HG02870 (cell line): ENCODE data around the gene APCDD1.

ENCODE experiments used
- ATAC-seq: cut with Tn5 transposase; IDR thresholded peaks from one replicate; pipeline ENCODE4 v1.9.1; 2021; ENCODE audit warnings: mild to moderate bottlenecking, moderate library complexity; ENCODE audit not compliant: unreplicated experiment

Gene APCDD1

DNA sequence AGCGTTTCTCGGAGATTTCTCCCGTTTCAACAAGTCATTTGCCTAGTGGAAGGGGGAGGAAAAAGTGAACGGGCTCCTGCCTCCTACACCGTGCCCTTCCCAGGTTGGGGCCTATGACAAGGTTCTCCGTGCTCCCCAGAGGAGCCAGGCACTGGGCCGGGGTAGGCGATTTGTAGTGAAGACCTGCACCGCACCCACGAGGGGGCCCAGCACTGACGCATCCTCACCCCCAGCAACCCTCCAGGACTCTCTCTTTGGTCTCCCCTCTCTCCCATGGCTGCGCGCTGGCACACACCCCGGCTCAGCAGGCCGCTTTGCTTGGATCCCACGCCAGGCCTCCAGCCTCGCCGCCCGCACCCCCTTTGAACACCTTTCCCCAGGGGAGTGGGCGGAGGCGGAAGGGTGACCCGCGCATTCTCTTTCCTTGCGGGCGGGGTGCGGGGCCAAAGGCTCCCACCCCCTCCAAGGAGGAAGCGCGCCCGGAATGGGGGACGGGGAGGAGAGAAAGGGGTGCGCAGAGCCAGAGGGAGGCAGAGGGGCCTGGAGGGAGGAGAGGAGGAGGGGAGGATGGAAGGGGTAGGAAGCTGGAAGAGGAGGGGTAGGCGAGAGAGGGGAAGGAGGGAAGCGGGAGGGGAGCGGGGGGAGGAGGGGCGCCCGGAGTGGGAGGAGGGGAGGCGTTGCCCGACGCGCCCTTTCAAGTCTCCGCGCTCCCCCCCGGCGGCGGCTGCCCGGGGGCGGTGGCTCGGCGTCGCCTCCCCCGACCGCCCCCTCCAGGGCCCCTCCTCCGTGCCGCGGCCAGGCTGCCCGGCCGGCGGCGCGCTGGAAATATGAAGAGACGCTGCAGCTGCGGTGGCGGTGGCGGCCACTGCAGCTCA, at the start of gene APCDD1:
APCDD1 (plus strand) TSS at position 830 of the 875 bp plus-strand sequence. CDS start 347 bp downstream, outside the sequence.
- ATAC-seq = no peak

DNA sequence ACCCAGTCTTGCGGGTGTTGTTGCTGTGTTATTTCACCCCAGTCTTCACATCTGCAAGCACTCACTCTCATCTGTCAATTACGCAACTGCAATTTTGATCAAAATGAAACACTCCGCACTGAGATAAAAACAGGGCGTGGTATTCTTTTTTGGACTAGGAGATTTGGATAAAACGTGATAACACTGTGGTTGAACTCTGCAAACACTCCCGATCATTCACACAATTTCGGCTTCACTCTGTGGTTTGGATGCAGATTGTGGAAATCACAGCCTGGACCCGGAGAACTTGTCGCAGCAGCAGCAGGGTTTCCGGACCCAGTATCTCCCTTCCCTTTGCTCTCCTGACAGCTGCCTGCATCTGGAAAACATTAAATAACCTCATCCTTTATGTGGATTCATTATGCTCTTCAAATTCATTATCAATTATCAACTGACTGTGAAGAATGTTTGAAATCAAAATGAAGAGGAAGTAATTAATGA, 49.4 kb upstream of the APCDD1 start:
- ATAC-seq = no peak

DNA sequence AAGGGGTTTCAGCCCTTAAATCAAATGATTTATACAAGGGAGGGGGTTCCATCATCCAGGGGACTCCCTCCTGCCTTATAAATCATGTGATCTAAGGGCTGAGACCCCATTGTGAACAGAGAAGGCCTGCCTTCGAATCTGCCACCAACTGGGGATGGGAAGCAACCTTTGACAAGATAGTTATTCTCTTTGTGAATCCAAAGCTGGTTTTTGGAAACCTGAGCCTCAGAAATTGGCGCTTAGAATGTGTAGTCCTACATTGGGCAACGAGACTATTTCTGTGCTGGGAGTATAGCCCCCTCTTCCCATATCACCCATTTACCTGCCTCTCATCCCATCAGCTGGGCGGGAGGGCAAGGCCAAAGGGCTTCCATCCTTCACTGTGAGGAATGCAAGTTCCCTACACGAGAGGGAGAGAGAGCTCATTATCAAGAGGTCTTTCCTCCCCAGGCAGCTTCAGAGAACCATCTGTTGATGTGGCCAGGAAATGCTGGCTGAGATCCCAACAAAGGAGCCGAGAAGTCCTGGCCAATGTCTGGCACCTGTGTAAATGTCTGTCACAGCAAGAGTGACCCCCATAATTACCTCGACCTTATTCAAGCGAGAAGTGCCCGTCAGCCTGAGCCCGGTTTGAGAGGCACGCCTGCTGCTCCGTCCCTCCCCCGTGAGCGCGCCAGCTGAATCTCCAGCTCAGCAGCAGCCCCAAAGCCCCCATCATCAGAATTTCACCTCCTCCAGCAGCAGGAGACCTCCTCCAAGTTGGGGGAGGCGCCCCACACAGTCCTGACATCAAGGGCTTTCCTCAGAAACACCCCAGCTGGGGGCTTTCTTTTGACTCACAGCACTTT, 48.4 kb upstream of the APCDD1 start:
- ATAC-seq = no peak

DNA sequence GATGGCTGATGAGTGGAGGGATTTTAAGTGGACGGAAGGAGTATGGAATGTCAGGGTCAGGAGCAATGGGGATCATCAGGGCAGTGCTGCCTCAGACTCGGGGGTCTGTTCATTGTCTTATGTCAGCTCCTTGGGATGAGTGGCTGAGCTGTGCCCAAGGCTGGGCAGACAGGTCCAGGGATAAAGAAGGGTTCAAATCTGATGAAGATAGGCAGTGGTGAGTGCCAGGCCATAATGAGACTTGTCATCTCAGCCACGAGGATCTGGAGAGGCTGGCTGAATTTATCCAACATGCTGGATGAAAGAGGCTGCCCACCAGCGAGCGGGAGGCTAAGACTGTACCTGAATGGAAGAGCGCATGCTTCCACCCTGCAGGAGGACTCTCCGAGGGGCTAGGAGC, 46.3 kb upstream of the APCDD1 start:
- ATAC-seq = no peak

DNA sequence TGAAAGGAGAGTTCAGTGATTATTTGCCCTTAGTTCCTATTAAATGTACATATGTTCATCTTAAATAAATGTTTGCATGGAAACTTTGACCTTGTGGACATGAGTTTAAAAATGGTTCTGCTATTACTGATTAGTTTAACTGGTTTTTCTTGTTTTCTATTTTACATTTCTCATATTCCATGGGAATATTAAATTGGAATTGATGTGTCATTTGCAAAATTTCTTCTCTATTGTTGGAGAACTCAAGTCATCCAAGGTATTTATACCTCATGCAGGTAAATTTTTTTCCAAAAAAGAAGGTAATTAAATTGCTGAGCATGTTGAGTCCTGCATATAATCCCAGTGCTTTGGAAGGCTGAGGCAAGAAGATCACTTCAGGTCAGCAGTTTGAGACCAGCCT, 45.4 kb upstream of the APCDD1 start:
- no peak for ATAC-seq

DNA sequence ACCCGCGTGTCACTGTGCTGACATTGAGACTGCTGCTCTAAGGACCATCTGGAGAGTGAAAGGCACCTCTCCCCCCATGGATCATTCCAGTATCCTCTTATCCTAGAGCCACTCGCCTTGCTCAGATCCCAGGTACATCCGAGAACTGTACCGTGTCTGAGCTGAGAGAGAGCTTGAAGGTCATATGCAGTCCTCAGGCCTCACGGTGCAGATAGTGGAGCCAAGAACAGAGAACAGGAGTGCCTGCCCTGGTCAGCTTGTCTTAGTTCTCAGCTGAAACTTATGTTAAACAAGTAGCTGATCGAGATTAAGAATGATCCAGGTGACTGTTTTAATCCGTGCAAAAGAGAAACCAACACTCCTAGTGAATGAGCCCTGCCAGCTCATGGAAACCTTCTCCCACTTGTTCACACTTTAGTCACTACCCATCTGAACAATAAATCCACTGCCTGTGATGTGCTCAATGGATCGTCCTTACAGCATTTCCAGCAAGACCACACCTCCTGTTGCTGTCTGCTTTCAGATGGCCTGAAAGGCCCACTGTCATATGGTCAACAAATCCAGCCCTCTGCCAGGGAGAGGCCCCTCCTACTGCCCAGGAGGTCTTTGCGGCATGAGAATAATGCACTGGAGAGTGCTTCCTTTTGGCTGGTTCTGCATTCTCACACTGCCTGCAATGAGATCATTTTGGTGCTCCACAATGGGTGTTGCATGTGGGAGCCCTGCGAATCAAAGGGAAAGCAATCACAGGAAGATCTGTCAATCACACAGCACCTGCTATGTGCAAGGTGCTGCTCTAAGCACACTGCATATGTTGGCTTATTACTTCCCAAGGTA, 43.7 kb upstream of the APCDD1 start:
- no peak for ATAC-seq

DNA sequence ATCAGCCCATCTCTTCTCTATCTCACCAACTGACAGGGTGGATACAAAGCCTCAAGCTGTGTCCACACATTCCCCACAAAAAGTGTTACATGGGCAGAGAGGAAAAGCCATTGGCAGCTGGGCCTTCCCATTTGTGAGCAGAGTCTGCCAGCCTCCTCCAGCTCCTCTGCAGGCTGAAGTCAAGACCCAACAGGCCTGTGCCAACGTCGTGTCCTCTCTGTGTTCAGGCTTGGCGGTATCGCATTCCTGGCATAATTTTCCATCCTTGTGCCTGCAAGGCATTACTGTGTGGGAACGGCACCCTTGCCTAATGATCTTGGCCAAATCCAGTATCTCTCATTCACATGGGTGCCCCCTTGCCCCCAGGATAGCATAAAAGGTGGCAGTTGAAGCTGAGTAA, 41.5 kb upstream of the APCDD1 start:
- ATAC-seq = no peak

DNA sequence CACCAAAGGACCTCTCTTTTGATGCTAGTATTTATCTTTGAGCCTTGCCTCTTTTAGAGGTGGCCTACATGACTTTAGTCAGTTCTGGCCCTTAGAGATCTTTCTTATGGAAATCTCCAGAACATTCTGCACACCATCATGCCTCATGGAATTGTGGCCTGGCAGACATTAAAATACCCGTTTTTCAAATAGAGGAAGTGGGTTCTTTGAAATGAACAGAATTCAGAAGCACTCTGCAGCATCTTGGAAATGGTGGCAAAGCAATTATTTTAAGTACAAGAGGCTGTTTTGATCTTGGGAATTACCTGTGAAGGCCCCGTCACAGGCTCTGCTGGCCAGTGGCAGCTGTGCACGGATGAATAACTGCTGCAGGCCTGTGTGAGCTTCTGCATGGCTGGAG, 40.7 kb upstream of the APCDD1 start:
- ATAC-seq = no peak

DNA sequence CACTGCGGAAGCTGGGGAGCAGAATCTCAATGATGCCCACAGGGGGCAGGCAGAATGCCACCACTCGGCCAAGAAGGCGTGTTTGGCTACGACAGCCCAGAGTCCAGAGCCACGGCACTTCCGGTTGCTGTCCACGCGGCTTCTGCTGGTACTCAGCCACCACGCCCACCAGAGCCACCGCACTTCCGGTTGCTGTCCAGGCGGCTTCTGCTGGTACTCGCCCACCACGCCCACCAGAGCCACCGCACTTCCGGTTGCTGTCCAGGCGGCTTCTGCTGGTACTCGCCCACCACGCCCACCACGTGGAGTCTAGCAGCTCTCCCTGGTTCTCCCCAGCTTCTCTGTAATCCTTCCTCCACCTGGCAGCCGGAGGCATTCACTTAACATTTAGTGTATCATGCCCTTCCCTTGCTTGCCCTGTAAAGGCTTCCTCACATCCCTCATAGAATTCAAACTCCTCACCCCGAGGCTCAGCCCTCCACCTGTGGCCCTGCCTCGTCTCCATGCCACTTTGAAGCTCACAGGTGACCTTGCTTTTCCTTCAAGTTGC, 40.1 kb upstream of the APCDD1 start:
- no peak for ATAC-seq

DNA sequence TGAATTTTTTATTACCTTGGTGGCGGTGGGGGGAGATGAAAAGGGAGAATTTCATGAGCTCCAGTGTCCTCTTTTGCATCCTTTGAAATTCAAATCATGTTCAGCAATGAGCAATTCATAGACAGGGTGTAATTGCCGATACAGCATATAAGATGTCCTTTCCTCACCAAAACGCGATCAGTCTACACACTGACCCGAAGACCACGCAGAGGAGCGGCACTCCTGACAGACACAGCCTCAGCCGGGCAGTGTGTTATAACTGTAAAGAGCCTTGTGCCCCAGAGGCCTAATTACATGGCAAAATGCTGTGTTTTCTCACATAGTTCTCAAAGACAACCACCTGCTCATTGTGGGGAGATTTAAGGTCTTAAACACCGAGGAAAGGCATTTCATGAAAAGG, 38.4 kb upstream of the APCDD1 start:
- ATAC-seq = no peak

DNA sequence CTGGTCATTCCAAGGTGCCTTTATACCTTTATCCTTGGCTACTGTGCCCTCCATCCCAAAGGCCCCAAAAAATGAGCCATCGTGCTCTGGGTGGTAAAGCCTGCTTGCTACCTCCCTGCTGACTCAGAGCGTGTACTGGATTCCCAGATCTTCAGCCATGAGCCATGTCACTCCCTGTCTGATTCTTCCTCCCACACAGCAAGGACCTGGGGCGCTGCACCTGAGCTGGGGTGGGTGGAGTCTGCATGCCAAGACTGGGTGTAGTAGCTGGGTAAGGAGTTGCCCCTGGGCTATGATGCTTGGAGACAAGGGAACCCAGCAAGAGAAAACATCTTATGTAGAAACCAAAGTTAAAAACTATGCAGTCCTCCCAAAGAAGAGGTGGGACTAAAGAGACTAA, 37.2 kb upstream of the APCDD1 start:
- ATAC-seq = no peak

DNA sequence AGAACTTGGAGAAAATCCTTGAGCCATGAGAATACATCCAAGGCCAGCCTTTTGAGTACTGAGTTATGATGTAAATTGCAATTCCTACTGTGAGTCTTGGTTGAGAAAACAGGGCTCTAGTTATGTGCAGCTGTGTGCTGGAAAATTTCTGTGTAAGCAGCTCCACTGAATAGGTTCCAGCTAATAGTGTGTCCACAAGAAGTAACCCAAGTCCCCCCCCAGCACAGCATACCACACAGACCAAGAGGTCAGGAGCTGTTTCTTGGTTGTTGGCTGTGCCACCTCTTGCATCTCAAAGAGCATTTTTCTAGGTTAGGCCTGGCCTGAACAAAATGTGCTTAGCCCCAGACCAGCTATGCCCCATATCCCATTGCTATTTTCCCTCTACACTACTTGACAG, 36.8 kb upstream of the APCDD1 start:
- ATAC-seq = no peak

DNA sequence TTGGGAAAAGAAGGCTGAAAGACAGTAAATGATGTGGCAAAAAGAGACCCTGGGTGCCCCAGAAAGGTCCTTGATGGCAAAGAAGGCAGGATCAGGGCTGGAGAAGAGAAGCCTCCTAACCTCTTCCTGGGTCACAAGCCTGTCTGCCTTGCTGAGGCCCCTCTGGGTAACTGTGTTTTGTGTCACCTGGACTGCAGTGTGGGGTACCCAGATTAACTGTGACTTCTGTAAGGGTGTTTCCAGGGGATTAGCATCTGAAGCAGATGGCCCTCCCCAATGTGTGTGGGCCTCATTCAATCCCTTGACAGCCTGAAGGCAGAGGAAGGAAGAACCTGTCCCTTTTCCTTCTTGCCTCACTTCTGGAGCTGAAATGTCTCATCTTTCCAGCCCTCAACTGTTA, 35.6 kb upstream of the APCDD1 start:
- no peak for ATAC-seq

DNA sequence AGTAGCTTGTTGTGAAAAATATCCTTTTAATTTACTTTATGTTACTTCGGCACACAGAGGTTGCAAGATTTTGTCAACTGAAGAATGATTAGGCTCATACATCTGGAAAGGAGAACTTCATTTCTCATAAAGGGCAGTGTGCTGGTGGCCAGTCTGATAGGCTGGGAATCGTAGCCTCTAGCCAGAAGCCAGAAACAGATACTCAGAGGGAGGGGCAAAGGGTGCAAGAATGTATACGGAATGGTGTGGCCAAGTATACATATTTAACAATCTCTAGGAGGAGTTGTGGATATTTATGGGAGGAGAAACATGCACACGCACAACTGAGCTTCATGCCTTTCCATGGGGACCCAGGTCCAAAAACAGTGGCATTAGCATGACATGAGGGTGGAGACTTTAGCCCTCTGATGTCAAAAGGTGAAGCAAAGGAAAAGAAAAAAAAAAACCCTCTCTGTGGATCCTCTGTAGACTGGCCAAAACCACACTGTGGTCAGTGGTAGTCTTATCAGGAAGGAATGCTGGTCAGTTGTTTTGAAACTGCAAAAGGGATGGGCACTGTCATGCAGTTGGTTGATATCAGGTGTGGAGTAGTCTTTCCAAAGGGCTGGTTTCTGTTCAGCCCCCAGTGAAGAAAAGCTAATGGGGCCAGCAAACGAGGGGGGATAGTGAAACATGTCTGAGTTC, 34.9 kb upstream of the APCDD1 start:
- no peak for ATAC-seq

DNA sequence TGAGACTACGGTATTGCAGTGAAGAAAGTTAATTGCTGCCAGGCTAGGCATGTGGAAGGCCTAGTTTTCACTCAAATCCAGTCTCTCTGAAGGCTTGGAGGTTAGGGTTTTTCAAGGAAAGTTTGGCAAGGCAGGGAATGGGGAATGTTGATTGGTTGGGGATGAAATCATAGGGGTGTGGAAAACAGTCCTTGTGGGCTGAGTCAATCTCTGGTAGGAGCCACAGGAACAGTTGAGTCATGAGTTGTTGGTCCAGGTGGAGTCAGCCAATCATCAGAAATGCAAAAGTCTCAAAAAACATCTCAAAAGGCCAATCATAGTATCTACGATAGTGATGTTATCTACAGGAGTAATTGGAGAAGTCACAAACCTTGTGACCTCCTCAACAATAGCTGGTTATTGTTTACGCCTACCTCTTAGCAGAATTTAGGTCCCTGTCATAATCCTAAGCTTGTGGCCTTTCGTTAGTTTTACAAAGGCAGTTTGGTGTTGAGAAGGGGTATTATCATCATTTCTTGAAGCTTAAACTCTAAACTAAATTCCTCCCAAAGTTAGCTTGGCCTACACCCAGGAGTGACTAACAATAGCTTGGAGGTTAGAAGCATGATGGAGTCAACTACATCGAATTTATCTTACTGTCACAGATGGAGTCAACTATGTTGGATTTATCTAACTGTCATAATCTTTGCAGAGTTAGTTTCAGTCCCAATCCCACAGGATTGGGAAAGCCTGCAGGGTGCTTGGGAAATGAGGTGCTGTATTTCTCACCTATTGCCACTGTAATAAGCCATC, 33.7 kb upstream of the APCDD1 start:
- ATAC-seq = no peak

DNA sequence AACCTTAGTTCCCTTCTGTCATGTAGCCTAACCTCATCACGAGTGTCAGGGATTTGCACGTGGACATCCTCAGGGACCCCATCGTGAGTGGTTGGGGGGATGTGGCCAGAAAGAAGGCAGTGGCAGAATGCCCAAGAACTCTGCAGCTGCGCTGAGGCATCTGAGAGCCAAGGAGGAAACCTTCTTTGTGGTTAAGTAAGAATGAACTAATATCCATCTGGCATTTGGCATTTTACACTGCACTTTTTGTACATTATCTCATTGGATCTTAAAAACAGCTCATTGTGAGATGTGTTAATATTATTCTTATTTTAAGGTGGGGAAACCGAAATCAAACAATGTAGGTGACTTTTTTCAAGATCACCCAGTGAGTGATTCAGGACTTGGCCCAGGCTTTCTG, 32.6 kb upstream of the APCDD1 start:
- ATAC-seq = no peak

DNA sequence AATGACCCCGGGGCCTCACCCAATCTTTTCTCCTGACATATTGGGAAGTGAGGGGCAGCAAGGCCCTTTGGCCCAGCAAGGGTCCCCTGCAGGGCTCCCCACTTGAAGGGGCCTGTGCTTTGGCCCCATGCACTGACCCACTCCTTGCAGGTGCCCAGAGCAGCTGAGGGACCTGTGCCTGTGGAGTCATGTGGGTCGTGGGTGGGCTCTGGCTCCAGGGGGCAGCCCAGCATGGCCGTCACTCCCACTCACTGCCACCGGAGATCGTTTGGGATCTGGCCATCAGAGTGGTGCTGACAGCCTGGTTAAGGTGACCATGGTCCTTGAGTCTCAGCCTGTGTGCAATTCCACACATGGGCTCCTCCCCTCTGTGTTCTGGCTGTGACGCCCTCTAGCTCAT, 31.7 kb upstream of the APCDD1 start:
- no peak for ATAC-seq

DNA sequence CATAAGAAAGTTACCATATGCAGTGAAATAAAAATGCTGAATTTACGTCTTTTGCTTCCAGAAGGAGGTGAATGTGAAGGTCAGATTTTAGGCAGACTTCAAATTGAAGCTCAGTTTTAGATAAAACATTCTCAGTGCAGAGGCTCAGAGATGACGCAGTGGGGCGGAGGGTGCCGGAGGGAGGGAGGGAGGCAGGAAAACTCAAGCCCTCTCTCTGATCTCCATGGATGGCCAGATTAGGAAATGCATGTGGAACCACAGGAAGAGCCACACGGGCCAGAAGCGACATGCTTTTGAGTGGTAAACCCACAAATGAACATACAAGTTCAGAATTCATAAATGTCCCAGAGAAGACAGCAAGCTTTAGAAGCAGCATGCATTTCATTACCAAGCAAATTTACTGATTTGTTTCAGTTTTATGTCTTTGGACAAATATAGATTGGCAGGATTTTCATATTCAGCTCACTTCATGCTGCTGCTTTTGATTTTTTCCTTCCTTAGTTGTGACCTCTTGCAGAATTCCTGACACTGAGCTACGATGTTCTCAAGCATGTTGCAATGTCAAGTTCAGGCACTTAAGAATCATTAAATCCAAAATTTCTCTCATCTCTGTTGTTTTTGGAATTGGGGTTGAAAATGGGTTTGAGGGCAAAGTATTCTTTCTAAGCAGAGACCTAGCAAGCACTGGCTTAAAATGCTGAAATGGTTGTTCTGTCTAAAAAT, 29.7 kb upstream of the APCDD1 start:
- ATAC-seq = no peak

DNA sequence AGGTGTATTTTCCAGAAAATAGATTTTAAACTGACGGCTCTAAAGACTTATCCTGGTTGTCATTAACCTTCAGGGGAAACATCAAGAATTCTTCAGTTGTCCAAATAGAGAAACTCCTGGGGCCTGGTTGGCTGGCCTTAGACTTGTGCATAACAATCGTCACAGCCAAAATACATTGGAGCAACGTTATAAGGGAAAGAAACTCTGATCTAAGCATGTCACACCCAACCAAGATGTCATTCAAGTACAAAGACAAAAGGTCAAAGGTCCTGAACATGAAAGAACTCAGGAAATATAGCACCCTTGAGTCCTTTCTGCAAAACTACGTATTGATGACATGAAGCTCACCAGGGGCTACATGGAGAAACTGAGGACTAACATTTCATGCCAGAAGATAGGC, 23.8 kb upstream of the APCDD1 start:
- no peak for ATAC-seq
